IPS-15b (cell line): ENCODE data around the gene ARHGEF38.

Experiments
- H3K27me3 ChIP-seq: one replicate; pipeline ENCODE4 v1.6.1; 2013; ENCODE audit warnings: low read length; ENCODE audit not compliant: control insufficient read depth, insufficient read depth
- H3K36me3 ChIP-seq: one replicate; pipeline ENCODE4 v1.6.1; 2013; ENCODE audit warnings: low read length; ENCODE audit not compliant: control insufficient read depth, insufficient read depth
- H3K4me1 ChIP-seq: one replicate; pipeline ENCODE4 v1.6.1; 2013; ENCODE audit warnings: mild to moderate bottlenecking, low read length; ENCODE audit not compliant: control insufficient read depth, insufficient read depth
- H3K4me3 ChIP-seq: one replicate; pipeline ENCODE4 v1.5.1; 2013; ENCODE audit warnings: low read depth, low read length
- H3K9ac ChIP-seq: one replicate; pipeline ENCODE4 v1.6.1; 2013; ENCODE audit warnings: low read depth, mild to moderate bottlenecking, low read length
- H3K9me3 ChIP-seq: one replicate; pipeline ENCODE4 v1.6.1; 2013; ENCODE audit warnings: mild to moderate bottlenecking, low read length; ENCODE audit not compliant: control insufficient read depth, insufficient read depth

Gene ARHGEF38

DNA sequence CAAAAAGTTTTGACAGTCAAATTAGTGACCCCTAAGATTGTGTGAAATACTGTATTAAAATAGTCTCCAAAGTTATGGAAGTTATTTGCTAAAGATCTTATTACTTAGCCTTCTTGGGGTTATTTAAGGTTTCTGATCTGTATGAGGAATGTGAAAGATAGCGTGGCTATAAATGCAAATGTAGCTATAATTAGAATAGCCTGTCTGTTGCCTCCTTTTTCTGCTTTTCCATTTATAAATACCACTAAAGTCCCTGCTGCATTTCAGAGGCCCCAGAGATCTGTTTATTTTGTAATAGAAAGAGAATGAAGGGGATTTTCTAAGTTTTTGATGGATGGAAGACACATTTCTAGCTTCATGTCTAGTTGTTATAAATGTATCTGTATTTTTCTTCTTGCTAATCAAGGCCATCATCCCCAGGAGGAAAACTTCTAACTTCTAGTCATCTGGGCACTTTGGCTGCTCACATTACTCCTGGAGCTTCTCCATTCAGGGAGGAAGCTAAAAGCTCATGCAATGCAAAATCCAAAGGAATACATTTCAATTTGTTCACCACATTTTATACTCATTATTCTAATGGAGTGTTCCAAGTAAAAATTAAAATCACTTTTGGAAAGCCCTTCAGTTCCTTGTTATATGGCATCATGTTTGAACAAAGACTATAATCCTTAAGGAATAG is 82.1 kb downstream of the ARHGEF38 start:
- Histone ChIP-seq H3K9ac (no peak overlapping the region), H3K27me3 (no peaks in the 10 kb centered on the region), H3K4me1 (peaks cover 2% of the 10 kb centered on the region), H3K4me3 (no peak overlapping the region), H3K9me3 (no peaks in the 10 kb centered on the region), H3K36me3 (no peaks in the 10 kb centered on the region)

DNA sequence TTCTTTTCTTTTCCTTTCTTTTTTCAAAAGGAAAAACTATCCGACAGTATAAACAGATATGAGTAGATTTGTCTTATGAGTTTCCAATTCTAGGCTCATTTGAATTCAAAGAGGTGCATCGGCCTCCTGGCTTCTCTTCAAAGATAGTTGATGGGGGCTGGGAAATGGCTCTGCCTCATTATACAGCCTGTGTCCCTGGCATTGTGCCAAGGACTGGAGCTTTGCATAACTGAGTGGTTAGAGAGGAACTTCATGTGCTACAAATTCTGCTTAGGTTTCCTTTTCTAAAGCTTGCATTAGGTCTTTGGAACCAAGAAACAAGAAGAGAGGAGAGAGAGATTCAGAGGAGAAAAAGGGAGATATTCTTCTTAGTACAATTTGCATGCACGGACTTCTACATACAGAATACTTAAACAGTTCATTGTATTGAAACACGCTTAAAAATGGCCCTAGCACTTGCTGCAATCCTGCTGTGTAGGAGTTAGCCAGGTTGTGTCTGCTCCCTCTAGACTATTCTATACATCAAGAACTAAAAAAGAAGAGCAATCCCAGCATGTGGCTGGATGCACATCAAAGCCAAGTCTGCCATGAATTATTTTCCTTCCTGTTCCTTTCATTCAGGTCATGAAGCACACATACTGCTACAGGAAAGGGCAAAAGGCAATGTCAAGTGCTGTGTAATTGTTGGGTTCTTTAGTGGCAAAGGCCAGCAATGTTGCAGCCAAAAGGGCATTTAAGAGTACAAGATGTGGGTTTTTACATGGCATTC is 85.2 kb downstream of the ARHGEF38 start:
- peaks cover 2% of the 10 kb centered on the region for H3K4me1 ChIP-seq
- no peaks in the 10 kb centered on the region for H3K27me3 ChIP-seq
- H3K9me3 ChIP-seq: no peaks in the 10 kb centered on the region
- H3K4me3 ChIP-seq: no peak overlapping the region
- no peaks in the 10 kb centered on the region for H3K36me3 ChIP-seq
- H3K9ac ChIP-seq: no peak overlapping the region

DNA sequence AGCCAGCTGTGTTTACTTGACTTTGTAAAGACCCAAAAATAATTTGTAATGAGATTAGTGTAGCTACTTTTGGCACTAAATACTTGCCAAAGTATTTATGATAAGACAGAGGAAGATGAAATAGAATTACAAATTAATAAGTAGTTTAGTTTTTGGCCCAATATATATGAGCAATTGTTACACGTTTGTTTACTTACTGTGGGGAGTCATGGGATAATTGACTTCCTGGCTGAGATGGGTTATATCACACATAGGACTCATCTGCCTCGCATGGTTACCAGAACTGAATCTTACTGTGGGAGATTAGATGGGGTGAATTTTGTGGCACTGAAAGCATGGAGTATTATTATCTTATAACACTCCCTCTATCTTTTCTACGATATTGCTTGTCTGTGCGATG is 89.4 kb downstream of the ARHGEF38 start:
- Histone ChIP-seq H3K9me3 (no peaks in the 10 kb centered on the region), H3K9ac (no peak overlapping the region), H3K4me1 (peaks cover 2% of the 10 kb centered on the region), H3K4me3 (no peak overlapping the region), H3K36me3 (no peaks in the 10 kb centered on the region), H3K27me3 (no peaks in the 10 kb centered on the region)

DNA sequence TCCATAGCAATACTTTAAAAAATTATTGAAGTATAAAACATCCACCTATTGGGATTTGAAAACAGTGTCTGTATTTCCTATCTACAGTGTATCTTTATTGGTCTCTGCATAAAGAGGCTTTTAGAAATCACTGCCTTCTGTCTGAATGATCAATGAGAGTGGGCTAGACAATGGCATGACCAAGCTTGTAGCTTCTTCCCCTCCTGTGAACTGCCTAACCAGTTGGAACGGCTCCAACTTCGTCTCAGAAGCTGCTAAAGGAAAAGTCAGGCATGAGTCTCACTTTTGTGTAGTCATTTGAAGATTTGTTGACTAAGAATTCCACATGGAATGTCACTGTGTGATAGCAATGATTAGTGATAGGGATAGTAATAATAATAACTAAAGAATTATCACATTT is 91.8 kb downstream of the ARHGEF38 start:
- Histone ChIP-seq H3K9me3 (no peaks in the 10 kb centered on the region), H3K9ac (no peak overlapping the region), H3K4me1 (no peaks in the 10 kb centered on the region), H3K4me3 (no peak overlapping the region), H3K27me3 (no peaks in the 10 kb centered on the region), H3K36me3 (no peaks in the 10 kb centered on the region)

DNA sequence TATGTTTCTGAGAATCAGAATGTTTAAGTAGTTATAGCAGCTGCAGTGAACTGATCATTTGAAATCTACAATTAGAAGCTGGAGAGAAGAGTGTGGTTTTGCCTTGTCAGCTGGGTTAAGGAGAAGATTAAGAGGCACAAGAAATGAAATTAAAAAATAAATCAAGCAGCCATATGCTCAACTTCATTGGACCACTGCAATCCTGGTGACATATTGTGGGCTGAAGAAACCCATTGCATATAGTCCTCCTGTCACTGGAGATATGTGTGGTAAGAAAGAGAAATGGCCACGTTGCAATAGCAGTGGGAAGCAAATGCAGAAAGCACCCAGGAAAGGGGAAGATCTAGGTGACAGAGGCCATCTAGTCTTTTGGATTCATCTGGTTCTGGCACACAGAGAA is 93.0 kb downstream of the ARHGEF38 start:
- no peaks in the 10 kb centered on the region for H3K4me1 ChIP-seq
- H3K4me3 ChIP-seq: no peak overlapping the region
- H3K9ac ChIP-seq: no peak overlapping the region
- no peaks in the 10 kb centered on the region for H3K27me3 ChIP-seq
- H3K36me3 ChIP-seq: no peaks in the 10 kb centered on the region
- H3K9me3 ChIP-seq: no peaks in the 10 kb centered on the region

DNA sequence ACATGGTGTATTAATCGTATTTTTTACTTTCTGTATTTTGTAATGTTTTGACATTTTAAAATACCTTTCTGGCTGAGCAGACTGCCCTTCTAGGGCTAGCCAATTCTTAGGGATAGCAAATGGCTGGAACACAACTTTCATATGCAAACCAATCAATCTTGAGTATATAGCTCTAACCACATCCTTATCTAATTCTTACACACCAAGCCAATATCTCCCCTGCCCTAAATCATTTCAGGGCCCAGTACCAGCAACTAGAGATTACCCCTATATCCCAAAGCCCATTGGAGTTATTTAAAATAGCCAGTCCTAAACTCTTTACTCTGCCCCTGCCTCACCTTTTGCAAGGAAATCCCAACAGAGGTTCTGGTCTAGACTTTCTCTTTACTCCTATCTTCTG is 97.8 kb downstream of the ARHGEF38 start:
- Histone ChIP-seq H3K4me1 (no peaks in the 10 kb centered on the region), H3K4me3 (no peak overlapping the region), H3K27me3 (no peaks in the 10 kb centered on the region), H3K36me3 (no peaks in the 10 kb centered on the region), H3K9ac (no peak overlapping the region), H3K9me3 (no peaks in the 10 kb centered on the region)

DNA sequence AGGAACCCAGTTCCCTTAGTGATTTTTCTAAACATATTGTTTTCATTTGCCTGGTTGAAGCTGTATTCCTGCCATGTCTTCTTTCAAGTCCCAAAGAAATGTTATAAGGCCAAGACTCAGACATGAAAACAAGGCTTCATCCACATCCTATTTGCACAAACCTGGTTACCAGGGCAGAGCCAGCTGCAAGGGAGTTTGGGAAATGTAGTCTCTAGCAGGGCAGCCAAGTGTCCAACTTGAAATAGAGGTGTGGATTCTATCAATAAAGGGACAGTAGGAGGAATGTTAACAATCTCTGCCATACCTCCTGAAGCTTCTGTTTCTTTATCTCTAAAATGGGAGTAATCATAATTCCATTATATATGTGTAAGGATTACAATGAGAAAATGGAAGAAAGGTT is 99.5 kb downstream of the ARHGEF38 start:
- Histone ChIP-seq H3K4me3 (no peak overlapping the region), H3K4me1 (no peaks in the 10 kb centered on the region)

DNA sequence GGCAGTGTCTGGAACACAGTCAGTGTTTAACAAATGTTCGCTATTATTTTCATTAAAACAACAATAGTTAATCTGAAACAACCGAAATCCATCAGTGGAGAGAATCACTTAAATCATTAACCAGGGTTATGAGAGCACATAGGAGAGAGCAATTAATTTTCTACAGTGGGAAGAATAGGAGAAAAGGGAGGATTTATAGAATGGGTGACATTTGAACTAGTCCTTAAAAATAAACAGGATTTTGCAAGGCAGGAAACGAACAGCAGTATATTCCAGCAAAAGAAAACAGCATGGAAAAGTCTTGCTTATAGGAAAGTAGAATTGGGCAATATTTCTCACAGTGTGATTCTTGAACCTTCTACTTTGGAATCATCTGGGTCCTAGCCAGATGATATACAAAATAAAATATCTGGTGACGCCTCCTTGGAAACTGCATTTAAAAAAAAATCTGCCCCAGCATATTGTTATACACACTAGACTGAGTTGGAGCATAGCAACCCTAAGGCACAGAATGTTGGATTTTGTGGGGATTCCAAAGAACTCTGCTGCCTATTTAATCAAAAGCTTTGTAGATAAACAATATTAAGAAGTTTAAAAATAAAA is 100.0 kb downstream of the ARHGEF38 start:
- H3K27me3 ChIP-seq: no peaks in the 10 kb centered on the region
- H3K36me3 ChIP-seq: no peaks in the 10 kb centered on the region
- no peak overlapping the region for H3K4me3 ChIP-seq

More for the DNA sequence above, 99.5 kb downstream of the ARHGEF38 start:
- no peaks in the 10 kb centered on the region for H3K9me3 ChIP-seq
- no peak overlapping the region for H3K9ac ChIP-seq
- no peaks in the 10 kb centered on the region for H3K27me3 ChIP-seq
- no peaks in the 10 kb centered on the region for H3K36me3 ChIP-seq

DNA sequence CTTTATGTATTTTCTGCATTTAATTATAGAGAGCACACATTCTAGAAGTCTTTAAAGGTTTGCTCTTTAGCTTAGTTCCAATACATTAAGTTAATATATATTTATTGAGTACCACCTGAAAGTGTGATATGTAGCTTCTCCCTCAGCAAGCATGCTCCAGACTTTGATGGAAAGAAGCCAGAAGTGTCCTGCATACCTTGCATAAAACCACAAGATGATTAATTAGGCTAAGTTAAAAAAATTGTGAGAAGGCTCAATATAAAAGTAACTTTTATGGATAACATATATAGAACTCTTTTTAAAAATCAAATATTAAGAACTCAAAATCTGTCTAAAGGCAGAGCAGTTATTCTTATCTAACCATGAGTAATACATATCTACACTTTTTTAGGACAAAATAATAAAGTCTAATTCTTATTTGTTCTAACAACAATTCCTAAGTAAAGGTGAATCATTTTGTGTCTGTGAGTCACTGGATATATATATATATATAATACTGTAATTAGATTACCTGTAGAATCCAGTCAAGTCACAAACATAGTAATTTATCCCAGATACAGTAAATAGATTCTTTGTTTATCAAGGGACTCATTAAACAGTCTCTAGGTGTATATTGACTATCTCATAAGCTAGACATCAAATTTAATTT is 104.8 kb downstream of the ARHGEF38 start:
- no peak overlapping the region for H3K4me3 ChIP-seq
- H3K9me3 ChIP-seq: no peaks in the 10 kb centered on the region
- H3K9ac ChIP-seq: no peak overlapping the region
- H3K4me1 ChIP-seq: no peaks in the 10 kb centered on the region
- H3K36me3 ChIP-seq: no peaks in the 10 kb centered on the region
- H3K27me3 ChIP-seq: no peaks in the 10 kb centered on the region

More for the DNA sequence above, 100.0 kb downstream of the ARHGEF38 start:
- no peak overlapping the region for H3K9ac ChIP-seq
- H3K4me1 ChIP-seq: no peaks in the 10 kb centered on the region
- H3K9me3 ChIP-seq: no peaks in the 10 kb centered on the region

DNA sequence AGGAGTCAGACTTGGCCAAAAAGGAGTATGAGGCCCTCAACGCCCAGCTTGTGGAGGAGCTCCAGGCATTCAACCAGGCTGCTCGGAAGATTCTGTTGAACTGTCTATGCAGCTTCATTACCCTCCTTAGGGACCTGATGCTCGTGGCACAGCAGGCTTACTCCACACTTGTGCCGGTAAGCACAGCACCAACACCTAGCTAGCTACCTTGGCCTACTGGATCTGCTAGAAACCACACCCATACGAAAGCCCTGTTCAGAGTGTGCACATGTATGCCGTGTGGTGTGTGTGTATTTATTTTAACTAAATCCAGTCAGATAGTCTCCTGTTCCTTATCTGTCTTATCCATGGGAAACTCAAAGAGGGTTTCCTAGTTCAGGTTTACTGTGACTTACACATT is 106.8 kb downstream of the ARHGEF38 start:
- H3K36me3 ChIP-seq: no peaks in the 10 kb centered on the region
- no peak overlapping the region for H3K9ac ChIP-seq
- no peak overlapping the region for H3K4me3 ChIP-seq
- H3K27me3 ChIP-seq: no peaks in the 10 kb centered on the region
- H3K9me3 ChIP-seq: no peaks in the 10 kb centered on the region
- H3K4me1 ChIP-seq: no peaks in the 10 kb centered on the region

DNA sequence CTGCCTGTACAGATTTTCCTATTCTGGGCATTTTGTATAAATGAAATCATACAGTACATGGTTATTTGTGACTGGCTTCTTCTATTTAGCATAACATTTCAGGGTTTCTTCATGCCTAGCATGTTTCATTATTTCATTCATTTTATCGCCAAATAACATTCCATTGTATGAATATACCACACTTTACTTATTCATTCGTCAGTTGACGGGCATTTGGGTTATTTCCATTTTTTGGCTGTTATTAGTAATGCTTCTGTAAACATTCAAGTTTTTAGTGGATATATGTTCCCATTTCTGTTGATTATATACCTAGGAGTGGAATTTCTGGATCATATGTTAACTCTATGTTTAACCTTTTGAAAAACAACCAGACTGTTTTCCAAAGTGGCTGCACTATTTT is 108.6 kb downstream of the ARHGEF38 start:
- Histone ChIP-seq H3K36me3 (no peaks in the 10 kb centered on the region), H3K27me3 (no peaks in the 10 kb centered on the region), H3K9me3 (no peaks in the 10 kb centered on the region), H3K9ac (no peak overlapping the region), H3K4me1 (no peaks in the 10 kb centered on the region), H3K4me3 (no peak overlapping the region)
